GM21390 (cell line): Measurements from ENCODE around the gene GOSR1.
"Not testable (repeated sequence)": the region's sequence is repeated elsewhere in the genome, so short reads cannot be mapped to it uniquely, and the experiment has no call there.

Experiments used
- ATAC-seq: cut with Tn5 transposase; IDR thresholded peaks from one replicate; pipeline ENCODE4 v1.9.1; 2021; ENCODE audit not compliant: unreplicated experiment

Gene GOSR1

DNA sequence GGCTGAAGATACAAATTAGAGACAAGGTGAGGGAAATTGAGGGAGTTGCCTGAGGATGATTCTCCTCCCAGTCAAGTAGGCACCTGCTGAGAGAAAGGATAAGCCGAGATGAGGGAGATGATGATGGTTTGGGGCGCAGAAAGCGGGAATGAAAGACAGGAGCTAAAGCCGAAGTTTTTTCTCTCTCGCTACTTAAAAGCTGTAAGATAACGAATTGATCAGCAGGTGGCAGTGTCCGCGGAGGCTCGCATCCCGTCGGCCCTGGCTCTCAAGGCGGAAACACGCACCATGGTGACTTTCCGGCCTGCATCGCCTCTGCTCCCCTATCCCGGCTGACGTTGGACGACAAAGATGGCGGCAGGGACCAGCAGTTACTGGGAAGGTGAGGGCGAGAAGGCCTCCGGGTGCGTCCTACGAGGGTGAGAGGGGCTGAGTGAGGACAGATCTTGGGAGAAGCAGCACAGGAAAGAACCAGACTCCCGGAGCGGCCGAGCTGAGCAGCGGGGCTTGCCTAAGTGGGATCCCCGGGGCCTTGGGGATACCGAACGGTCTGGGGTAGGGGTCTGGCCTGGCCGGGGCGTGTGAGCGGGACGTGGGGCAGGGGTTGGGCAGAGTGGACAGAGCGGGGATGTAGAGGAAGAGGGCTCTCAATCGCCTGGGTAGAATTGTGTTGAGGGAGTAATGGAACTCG is at the start of gene GOSR1:
Gene GOSR1 (plus strand): TSS at position 326 of the 691 bp plus-strand sequence. CDS start 26 bp downstream, at position 352.
- peak; percentile 90 for ATAC-seq

DNA sequence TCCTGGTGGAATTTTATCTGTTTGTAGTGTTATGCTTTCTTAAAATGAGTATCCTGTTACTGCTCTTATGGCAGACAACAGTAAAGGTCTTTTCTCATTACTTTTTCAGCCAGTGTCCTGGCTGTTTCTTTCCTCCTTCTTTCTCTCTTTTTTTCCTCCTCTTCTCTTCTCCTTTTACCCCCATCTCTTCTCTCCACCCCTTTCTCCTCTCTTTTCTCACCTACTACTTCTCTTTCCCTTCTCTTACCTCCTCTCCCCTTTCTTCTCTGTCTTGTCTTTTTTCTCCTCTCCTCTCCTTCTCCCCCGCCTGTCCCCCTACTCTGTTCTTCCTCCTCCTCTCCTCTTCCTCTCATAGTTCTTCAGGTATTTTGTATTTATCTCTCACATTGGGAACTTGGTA is 49.6 kb upstream of the GOSR1 start:
- ATAC-seq = no peak

DNA sequence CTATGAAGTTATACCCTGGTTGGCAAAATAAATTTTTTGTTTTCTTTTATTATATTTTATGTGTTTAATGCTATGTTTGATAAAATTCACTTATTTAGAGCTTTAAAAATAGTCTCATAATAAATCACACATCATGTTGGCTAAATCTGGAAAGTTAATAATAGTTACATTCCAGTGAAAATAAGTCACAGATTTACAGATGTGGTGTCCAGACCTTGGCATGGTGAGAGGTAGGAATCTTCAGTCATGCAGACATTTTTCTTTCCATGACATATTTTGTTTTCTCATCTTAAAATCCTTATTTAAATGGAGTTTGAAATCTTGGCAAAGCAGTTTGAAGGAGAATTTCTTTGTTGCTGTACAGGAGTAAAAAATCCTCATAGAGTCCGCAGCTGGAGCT is 48.1 kb upstream of the GOSR1 start:
- no peak for ATAC-seq

- ATAC-seq = no peak
Observed at GRCh38 chr17:30433514-30433913, 43.7 kb upstream of the GOSR1 start.

- ATAC-seq = no peak
Observed at GRCh38 chr17:30436729-30437128, 40.5 kb upstream of the GOSR1 start.

- no peak for ATAC-seq
Observed at GRCh38 chr17:30443721-30444120, 33.5 kb upstream of the GOSR1 start.

- ATAC-seq = not testable (repeated sequence)
Observed at GRCh38 chr17:30446640-30447039, 30.6 kb upstream of the GOSR1 start.

DNA sequence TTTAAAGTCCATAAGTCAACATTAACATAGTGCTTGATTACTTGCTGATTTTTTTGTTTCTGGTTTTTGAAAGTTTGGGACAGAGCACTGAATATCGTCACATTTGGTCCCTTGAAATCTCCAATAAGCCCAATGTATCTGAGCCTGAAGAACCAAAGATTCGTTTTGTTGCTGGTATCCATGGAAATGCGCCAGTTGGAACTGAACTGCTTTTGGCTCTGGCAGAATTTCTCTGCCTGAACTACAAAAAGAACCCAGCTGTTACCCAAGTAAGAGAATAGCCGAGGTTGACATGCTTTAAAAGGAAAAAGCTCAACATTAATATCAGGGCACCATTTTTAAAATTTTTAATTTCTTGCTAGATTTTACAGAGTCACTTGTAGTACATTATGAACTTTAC is 27.7 kb upstream of the GOSR1 start:
- ATAC-seq = no peak

DNA sequence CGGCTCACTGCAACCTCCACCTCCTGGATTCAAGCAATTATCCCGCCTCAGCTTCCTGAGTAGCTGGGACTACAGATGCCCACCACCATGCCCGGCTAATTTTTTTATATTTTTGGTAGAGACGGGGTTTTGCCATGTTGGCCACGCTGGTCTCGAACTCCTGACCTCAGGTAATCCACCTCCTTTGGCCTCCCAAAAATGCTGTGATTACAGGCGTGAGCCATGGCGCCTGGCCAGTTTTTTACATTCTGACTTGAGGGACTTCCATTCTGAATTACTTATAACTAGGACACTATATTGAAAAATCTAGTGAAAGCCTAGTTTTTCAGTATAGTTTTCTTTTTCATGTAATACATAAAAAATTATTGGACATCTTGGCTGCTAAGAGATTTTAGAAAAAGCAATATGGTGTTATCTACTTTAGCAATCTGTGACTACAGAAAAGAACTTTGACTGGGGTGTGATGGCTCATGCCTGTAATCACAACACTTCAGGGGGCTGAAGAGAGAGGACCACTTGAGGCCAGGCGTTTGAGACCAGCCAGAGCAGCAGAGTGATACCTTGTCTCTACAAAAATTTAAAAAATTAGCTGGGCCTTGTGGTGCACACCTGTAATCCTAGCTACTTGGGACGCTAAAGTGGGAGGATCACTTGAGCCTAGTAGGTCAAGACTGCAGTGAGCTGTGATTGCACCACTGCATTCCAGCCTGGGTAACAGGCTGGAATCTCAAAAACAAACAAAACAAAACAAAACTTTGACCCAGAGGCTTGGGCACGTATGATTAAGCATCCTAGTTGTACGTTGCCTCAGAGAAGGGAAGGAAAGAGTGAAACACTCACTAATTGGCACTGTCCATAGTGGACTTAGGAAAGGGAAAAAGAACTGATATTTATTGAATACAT is 26.8 kb upstream of the GOSR1 start:
- ATAC-seq = no peak

DNA sequence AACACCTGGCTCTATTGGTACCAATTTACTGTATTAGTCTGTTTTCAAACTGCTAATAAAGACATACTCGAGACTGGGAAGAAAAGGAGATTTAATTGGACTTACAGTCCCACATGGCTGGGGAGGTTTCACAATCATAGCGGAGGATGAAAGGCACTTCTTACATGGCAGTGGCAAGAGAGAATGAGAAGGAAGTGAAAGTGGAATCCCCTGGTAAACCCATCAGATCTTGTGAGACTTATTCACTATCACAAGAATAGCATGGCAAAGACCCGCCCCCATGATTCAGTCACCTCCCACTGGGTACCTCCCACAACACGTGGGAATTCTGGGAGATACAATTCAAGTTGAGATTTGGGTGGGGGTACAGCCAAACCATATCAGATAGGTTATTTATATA is 22.6 kb upstream of the GOSR1 start:
- ATAC-seq = no peak

GRCh38 chr17:30458371-30458770 is 18.8 kb upstream of the GOSR1 start:
- ATAC-seq = no peak

DNA sequence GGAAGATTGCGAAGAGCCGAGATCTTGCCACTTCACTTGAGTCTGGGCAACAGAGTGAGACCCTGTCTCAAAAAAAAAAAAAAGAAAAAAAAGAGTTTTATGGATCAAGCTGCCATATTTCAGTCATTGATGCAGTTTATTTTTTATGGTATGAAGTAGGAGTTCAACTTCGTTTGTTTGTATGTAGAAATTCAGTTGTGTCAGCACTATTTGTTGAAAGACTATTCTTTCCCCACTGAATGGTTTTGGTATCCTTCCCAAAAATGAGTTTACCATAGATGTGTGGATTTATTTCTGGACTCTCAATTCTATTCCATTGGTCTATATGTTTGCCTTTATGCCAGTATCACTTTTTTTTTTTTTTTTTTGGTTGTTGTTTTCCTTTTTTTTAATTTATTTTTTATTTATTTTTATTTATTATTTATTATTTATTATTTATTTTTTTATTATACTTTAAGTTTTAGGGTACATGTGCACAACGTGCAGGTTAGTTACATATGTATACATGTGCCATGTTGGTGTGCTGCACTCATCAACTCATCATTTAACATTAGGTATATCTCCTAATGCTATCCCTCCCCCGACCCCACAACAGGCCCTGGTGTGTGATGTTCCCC is 18.3 kb upstream of the GOSR1 start:
- not testable (repeated sequence) for ATAC-seq

DNA sequence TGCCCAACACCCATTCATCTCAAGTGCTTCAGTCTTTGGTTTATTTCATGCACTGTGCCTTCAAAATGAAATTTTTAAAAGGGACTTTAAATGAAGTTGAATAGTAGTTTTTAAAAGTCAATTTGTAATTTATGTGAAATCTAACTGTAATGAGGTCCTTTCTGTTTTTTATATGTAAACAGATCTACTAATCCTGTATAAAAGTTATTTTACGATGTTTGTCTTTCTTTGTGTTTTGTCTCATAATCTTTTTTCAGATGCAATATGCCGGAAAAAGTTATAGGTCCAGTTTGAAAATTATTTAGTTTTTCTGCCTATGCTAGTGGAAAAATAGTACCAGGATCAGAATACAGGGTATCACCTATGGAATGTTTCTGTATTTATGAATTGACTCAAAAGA is 8.7 kb upstream of the GOSR1 start:
- ATAC-seq = no peak

DNA sequence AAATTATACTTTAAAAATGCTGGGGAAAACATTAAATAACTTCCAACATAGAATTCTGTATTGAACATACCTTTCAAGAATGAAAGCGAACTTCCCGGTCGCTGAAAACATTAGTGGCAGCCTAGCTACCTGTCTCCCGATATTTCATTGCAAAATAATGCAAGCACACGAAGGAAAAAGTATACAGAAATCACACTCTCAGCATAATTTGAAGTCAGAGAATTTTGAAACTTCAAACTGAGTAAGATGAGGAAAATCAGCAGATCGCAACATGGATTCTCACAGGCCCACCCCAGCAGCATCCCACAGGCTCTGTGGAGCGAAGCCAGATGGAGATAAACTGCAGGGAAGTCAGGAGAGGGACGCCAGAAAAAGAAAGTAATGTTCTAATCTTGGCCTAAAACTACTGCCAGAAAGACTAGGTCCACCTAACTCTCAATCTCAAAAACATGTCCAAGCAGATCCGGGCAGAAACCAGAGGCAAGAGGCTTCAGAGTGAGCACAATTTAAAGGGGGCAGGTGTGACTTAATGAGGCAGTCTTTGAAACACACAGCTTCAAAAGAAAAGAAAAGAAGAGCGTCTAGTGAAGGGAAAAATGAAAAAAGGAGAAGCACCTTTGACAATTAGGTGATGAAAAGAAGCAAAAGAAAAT is 4.8 kb upstream of the GOSR1 start:
- no peak for ATAC-seq

DNA sequence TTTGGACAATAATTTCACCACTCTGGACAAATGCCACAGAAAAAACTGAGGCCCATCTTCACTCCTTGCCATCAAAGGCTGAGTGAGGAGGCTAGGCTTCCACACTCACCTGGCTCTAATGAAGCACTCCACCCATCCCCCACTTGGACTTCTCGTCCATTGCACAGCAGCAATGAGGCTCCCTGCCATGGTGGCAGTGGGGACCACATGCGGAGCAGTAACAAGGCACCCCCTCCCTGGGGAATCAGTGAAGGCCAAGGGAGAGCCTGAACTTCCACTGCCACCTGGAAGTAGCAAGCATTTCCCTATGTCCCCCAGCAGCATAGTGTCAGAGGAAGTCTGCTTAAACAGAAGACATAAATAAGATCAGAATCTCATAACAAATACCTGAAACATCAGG is 2.0 kb upstream of the GOSR1 start:
- ATAC-seq = no peak

- peak; percentile 9 for ATAC-seq
Observed at GRCh38 chr17:30476726-30477082, 504 bp upstream of the GOSR1 start.

DNA sequence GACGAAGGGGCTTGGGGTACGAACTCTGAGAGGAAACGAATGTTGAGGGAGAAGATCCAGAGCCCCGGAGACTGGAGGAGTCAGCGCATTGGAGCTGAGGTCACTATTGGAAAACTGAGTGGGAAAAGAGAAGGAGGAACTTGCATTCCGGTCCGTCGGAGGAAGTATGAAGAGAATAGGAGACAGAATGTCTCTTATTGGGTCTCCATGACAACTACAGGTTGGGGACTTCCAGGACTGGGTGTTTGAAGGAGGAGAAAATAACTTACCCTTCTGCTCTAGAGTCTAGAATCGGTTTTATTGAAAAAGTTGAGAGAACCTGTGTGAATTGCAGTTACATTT is 537 bp downstream of the GOSR1 start:
- no peak for ATAC-seq

GRCh38 chr17:30482555-30482954 is 5.3 kb downstream of the GOSR1 start:
- ATAC-seq = no peak

DNA sequence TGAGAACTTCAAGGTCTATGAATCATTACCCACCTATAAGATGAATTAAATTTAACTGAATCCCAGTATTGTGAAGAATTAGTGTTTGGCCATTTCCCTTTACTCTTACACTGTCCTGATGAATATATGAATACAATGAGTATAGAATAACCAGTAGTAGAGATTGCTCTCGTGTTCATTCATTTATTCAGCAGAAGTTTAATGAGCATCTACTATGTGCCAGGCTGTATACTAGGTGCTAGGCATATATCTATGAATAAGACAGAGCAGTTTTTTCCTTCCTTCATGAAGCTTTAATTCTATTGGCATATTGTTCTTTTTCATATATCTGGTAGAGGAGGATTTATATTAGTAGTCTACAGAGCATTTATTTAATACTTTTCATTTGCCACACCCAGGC is 6.0 kb downstream of the GOSR1 start:
- ATAC-seq = no peak

GRCh38 chr17:30493780-30494179 is 16.6 kb downstream of the GOSR1 start:
- ATAC-seq = no peak

DNA sequence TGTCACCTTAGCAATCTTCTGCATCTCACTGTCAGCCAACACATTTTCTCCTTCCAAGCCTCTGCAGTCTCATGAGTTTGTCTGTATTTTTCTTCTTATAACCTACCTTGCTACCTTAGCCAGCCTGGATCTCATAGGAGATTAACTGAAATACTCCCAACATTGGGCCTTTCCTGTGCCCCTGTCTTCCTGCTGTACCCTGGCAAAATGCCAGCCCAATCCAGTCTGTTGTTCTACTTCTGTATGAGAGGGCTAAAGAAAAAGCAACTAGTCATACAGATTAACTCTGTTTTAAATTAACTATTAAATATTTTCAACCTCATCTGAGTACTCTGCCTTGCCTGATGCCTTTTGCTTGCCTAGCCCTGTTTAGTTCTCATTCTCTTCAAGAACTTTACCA is 18.4 kb downstream of the GOSR1 start:
- ATAC-seq = no peak

DNA sequence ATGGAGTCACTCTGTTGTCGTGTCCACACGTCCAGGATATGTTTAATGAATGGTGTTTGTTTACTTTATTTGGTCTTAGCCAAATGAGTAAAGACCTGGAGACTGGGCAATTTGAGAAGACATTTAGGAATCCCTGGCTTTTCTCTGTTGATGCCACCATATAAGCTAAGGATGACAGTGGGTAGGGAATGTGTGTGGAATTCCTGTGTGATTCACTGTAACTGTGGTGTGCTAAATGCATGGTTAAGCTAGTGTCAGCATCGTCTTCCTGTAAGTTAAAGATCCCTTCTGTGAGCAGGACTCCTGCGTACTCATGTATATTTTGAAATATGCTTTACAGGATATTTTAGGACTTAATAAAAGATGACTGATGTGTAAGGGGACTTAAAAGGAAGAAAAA is 26.4 kb downstream of the GOSR1 start:
- ATAC-seq = no peak
